Measurements from ENCODE around the gene CTSK. TPM values are rescaled to one million over a fixed set of nuclear protein-coding genes. Genes with fewer than 3 reads are reported as not detected.

Gene CTSK
- total RNA-seq, 1 experiment from 2014 or later: 4.2 TPM

DNA sequence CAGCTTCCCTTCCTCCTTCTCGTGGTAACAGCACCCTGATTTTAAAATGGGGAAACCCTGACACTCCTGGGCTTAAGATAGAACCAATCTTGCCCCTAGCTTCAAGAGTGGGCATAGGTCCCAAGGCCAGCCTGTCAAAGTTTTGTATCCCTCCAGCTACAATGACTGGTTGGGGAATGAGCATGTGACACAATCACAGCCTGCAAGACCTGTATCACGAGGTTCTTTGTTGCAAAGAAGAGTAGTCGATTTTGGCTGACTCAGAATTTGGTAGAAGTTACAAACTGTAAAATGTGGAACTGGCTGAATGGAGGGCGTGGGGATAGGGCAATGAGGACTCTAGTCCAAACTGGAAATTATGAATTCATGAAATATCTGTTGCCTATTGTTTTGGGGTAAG is 18.7 kb downstream of the CTSK start:
- H4K8ac ChIP-seq (replicated peaks; ENCODE audit: insufficient read length, low read depth, low read length): no peak overlapping the region
- no peak overlapping the region for H3K23ac ChIP-seq (ENCODE audit: insufficient read length, low read depth, low read length)
- H4K91ac ChIP-seq (ENCODE audit: insufficient read length, low read depth, low read length): no peak overlapping the region
- TF ChIP-seq, protein P1, sequence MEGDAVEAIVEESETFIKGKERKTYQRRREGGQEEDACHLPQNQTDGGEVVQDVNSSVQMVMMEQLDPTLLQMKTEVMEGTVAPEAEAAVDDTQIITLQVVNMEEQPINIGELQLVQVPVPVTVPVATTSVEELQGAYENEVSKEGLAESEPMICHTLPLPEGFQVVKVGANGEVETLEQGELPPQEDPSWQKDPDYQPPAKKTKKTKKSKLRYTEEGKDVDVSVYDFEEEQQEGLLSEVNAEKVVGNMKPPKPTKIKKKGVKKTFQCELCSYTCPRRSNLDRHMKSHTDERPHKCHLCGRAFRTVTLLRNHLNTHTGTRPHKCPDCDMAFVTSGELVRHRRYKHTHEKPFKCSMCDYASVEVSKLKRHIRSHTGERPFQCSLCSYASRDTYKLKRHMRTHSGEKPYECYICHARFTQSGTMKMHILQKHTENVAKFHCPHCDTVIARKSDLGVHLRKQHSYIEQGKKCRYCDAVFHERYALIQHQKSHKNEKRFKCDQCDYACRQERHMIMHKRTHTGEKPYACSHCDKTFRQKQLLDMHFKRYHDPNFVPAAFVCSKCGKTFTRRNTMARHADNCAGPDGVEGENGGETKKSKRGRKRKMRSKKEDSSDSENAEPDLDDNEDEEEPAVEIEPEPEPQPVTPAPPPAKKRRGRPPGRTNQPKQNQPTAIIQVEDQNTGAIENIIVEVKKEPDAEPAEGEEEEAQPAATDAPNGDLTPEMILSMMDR (conservative IDR thresholded peaks at IDR 0.05): no peak
- no peaks in the 10 kb centered on the region for H3K23me2 ChIP-seq (ENCODE audit: insufficient read length, low read depth, low read length, poor library complexity, severe bottlenecking)
- DNase-seq: no peak
- no peaks in the 10 kb centered on the region for H3K79me1 ChIP-seq (ENCODE audit: insufficient read depth, low read depth, low read length, poor library complexity, severe bottlenecking)
- no peak overlapping the region for H3K27ac ChIP-seq (ENCODE audit: insufficient read length, low read depth, low read length)
- H2BK120ac ChIP-seq (ENCODE audit: low read depth, low read length, poor library complexity, severe bottlenecking): no peak overlapping the region
- no peak overlapping the region for H2AK5ac ChIP-seq (ENCODE audit: insufficient read length, low read length)
- H3K79me2 ChIP-seq (ENCODE audit: insufficient read depth, low read length): no peaks in the 10 kb centered on the region
- no peak overlapping the region for H4K5ac ChIP-seq (ENCODE audit: insufficient read length, low read depth, low read length)
- H2BK12ac ChIP-seq (ENCODE audit: insufficient read length, low read depth, low read length): no peak overlapping the region
- H3K9ac ChIP-seq (ENCODE audit: extremely low read depth, insufficient read length, low read length): no peak overlapping the region
- H3K27ac Mint-ChIP-seq: no peak overlapping the region; a peak in 1 of 7 replicates
- H2BK15ac ChIP-seq (ENCODE audit: low read depth, low read length): no peak overlapping the region
- H3K4me2 ChIP-seq (ENCODE audit: insufficient read depth, insufficient read length, low read length): no peak overlapping the region
- no peaks in the 10 kb centered on the region for H3K4me1 Mint-ChIP-seq
- H2BK5ac ChIP-seq (ENCODE audit: insufficient read length, low read length): no peak overlapping the region
- no peak overlapping the region for H3K14ac ChIP-seq (ENCODE audit: insufficient read depth, low read length)
- H3T11ph ChIP-seq (ENCODE audit: low read length): no peak overlapping the region
- no peaks in the 10 kb centered on the region for H3K9me3 Mint-ChIP-seq
- no peaks in the 10 kb centered on the region for H3K27me3 Mint-ChIP-seq (ENCODE audit: low read depth)
- H3K18ac ChIP-seq (ENCODE audit: insufficient read length, low read depth, low read length): no peak overlapping the region
- H2BK20ac ChIP-seq (ENCODE audit: low read depth, low read length, poor library complexity, severe bottlenecking): no peak overlapping the region
- no peaks in the 10 kb centered on the region for H3K4me1 ChIP-seq (ENCODE audit: insufficient read depth, low read length)
- H3K4me3 Mint-ChIP-seq: no peak overlapping the region
- H3K4ac ChIP-seq (ENCODE audit: low read depth, low read length): no peak overlapping the region
- H3K36me3 Mint-ChIP-seq (ENCODE audit: insufficient read depth in 1 of 3, low read depth in 3 of 3): no peaks in the 10 kb centered on the region
- H2AFZ ChIP-seq (ENCODE audit: low read length): no peak overlapping the region
- H3K9me3 ChIP-seq (ENCODE audit: control insufficient read depth, low read depth, low read length): no peaks in the 10 kb centered on the region
- no peaks in the 10 kb centered on the region for H4K20me1 ChIP-seq (ENCODE audit: control insufficient read depth, insufficient read depth, insufficient read length)
- no peak overlapping the region for H3K56ac ChIP-seq (ENCODE audit: insufficient read length, low read depth, low read length)
- no peaks in the 10 kb centered on the region for H3K27me3 ChIP-seq (ENCODE audit: insufficient read depth, low read length)
- WGBS (ENCODE audit: extremely low coverage, insufficient read length, low lambda C conversion rate): no CpG with 5 or more reads among the region's 4 CpGs
